MCF 10A (cell line): ENCODE data around the gene DNAAF6. TPM values are rescaled to one million over a fixed set of nuclear protein-coding genes. Genes with fewer than 3 reads are reported as not detected.

Source experiments
- BruUV-seq: library from RNA; stranded (reverse); fragments of 400-500 nt; replicated peaks from 2 replicates; lab custom pipeline; 2021; lab: Mats Ljungman, UMichigan
- CTCF ChIA-PET: fragments of 300-600 bp; sonication (Branson Sonifier 250); formaldehyde crosslinking; extraction: SDS; loops from one replicate; lab custom pipeline; 2021; ENCODE audit warnings: antibody characterized with exemption, inconsistent platforms; lab: Yijun Ruan, JAX
- POLR2A ChIA-PET: fragments of 300-600, 350-650 bp; sonication (Branson Sonifier 250); formaldehyde crosslinking; extraction: SDS; loops from one replicate; lab custom pipeline; 2020; ENCODE audit warnings: antibody characterized with exemption, inconsistent platforms; lab: Yijun Ruan, JAX
- DNase-seq: peaks from one replicate; pipeline ENCODE4 v3.0.0-alpha.2; 2018; ENCODE audit not compliant: unreplicated experiment
- H3K27ac Mint-ChIP-seq: one replicate; pipeline ENCODE4 v1.8.0; 2022; ENCODE audit warnings: mild to moderate bottlenecking, low read depth, mixed read lengths; ENCODE audit not compliant: unreplicated experiment
- H3K27me3 Mint-ChIP-seq: one replicate; pipeline ENCODE4 v1.8.0; 2022; ENCODE audit warnings: mixed read lengths; ENCODE audit not compliant: insufficient read depth, unreplicated experiment
- H3K36me3 Mint-ChIP-seq: one replicate; pipeline ENCODE4 v1.8.0; 2022; ENCODE audit warnings: mild to moderate bottlenecking, moderate library complexity, mixed read lengths; ENCODE audit not compliant: insufficient read depth, unreplicated experiment
- H3K4me1 Mint-ChIP-seq: one replicate; pipeline ENCODE4 v1.8.0; 2022; ENCODE audit warnings: mixed read lengths; ENCODE audit not compliant: insufficient read depth, unreplicated experiment
- H3K4me3 Mint-ChIP-seq: one replicate; pipeline ENCODE4 v1.8.0; 2022; ENCODE audit warnings: mild to moderate bottlenecking, moderate library complexity, mixed read lengths; ENCODE audit not compliant: unreplicated experiment
- H3K9me3 Mint-ChIP-seq: one replicate; pipeline ENCODE4 v1.8.0; 2022; ENCODE audit warnings: mixed read lengths; ENCODE audit not compliant: unreplicated experiment
- CTCF ChIP-seq: fragments of 200-600 bp; IDR thresholded peaks from one replicate; pipeline ENCODE4 v1.8.0; 2022; ENCODE audit warnings: antibody characterized with exemption, mild to moderate bottlenecking; ENCODE audit not compliant: unreplicated experiment
- intact Hi-C: fragments of 100-400 bp; cut with micrococcal nuclease; formaldehyde crosslinking; loops from 2 replicates; pipeline ENCODE4 v1.14.1; 2022
- total RNA-seq: library from RNA; stranded (reverse); gene quantifications from 2 replicates; pipeline ENCODE4 v1.2.3, GENCODE V29; 2022

The DNAAF6 gene
- total RNA-seq, 1 experiment from 2014 or later: not detected

GRCh38 chrX:107199491-107199890, 6.9 kb upstream of the DNAAF6 start:
- DNase-seq: no peak
- ChIA-PET CTCF (no interaction called here), POLR2A (no interaction called here)
- Mint-ChIP-seq H3K27ac (no peak overlapping the region), H3K4me1 (no peaks in the 10 kb centered on the region), H3K4me3 (no peak overlapping the region), H3K27me3 (peaks cover 28% of the 10 kb centered on the region), H3K36me3 (no peaks in the 10 kb centered on the region), H3K9me3 (no peaks in the 10 kb centered on the region)
- TF ChIP-seq CTCF: no peak
- no TSS peak for BruUV-seq
- intact Hi-C loops: no loop called here

GRCh38 chrX:107204068-107204605, 2.3 kb upstream of the DNAAF6 start:
- Mint-ChIP-seq H3K27me3 (peaks cover 11% of the 10 kb centered on the region), H3K36me3 (no peaks in the 10 kb centered on the region), H3K27ac (no peak overlapping the region), H3K4me3 (no peak overlapping the region), H3K4me1 (no peaks in the 10 kb centered on the region), H3K9me3 (peaks cover 8% of the 10 kb centered on the region)
- POLR2A ChIA-PET: interaction anchor here (0.7 to 1.0 kb wide), 2 partner anchors 10 to 68 kb away, joined by 4 read pairs; no protein-coding TSS in a partner anchor
- no TSS peak for BruUV-seq
- no peak for TF ChIP-seq CTCF
- no peak for DNase-seq
- intact Hi-C loops: no loop called here
- CTCF ChIA-PET: interaction anchor here (0.5 to 0.7 kb wide), 2 partner anchors 231 to 1379 kb away, joined by 3 read pairs; no protein-coding TSS in a partner anchor

- peaks cover 11% of the 10 kb centered on the region for H3K27me3 Mint-ChIP-seq
- intact Hi-C loops: loop anchor here (5.0 kb wide), 2 partner anchors 89 to 104 kb away; partner anchors contain the start of gene RBM41
- H3K4me3 Mint-ChIP-seq: peak overlapping the region; percentile 84
- BruUV-seq: no TSS peak
- ChIA-PET POLR2A (no interaction called here), CTCF (no interaction called here)
- TF ChIP-seq CTCF: no peak
- no peak overlapping the region for H3K27ac Mint-ChIP-seq
- no peaks in the 10 kb centered on the region for H3K4me1 Mint-ChIP-seq
- DNase-seq: no peak
- no peaks in the 10 kb centered on the region for H3K36me3 Mint-ChIP-seq
- peaks cover 8% of the 10 kb centered on the region for H3K9me3 Mint-ChIP-seq
Measured at GRCh38 chrX:107206697-107207065, 270 bp downstream of the DNAAF6 start.

GRCh38 chrX:107207089-107207488, 678 bp downstream of the DNAAF6 start:
- peaks cover 8% of the 10 kb centered on the region for H3K9me3 Mint-ChIP-seq
- intact Hi-C loops: loop anchor here (5.0 kb wide), 2 partner anchors 90 to 105 kb away; partner anchors contain the start of gene RBM41
- H3K27ac Mint-ChIP-seq: no peak overlapping the region
- no peak overlapping the region for H3K4me3 Mint-ChIP-seq
- ChIA-PET POLR2A (no interaction called here), CTCF (no interaction called here)
- peaks cover 14% of the 10 kb centered on the region for H3K27me3 Mint-ChIP-seq
- BruUV-seq: no TSS peak
- DNase-seq: no peak
- no peak for TF ChIP-seq CTCF
- H3K36me3 Mint-ChIP-seq: no peaks in the 10 kb centered on the region
- H3K4me1 Mint-ChIP-seq: peaks cover 2% of the 10 kb centered on the region
